DND-41 (cell line): ENCODE results near the gene C1orf115.
A peak's percentile ranks its signal among the peaks of the same experiment; 100 is the strongest.

Experiments
- CTCF ChIP-seq: IDR thresholded peaks from 2 replicates; pipeline ENCODE4 v1.5.1; 2012; ENCODE audit warnings: borderline replicate concordance, low read length, moderate library complexity, mild to moderate bottlenecking; ENCODE audit not compliant: poor library complexity, severe bottlenecking; ENCODE audit errors: extremely low read depth
- EZH2 ChIP-seq: IDR thresholded peaks from 3 replicates; pipeline ENCODE4 v1.6.1; 2012; ENCODE audit warnings: borderline replicate concordance, low read depth, mild to moderate bottlenecking, moderate library complexity, low read length, inconsistent platforms; ENCODE audit not compliant: severe bottlenecking

DNA sequence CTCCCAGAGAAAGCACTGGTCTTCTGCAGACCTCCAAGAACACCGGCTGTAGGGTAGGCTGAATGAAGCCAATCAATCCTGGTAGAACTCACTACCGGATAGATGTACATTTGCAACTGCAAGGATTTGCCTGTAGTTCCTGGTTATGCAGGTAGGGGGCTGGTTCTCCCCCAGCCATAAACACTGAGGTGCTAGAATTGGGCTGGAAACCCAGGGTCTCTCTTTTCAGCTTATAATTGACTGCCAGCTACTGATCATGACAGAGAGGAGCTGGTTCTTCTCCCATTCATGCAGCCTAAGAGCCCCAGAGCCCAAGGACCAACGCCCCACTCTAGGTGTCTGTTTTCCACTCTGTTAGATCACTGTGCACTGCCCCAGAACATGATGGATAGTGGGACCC is 36.5 kb downstream of the C1orf115 start:
- TF ChIP-seq CTCF (peak; percentile 11), EZH2 (no peak)
